IPS DF 4.7 (cell line): ENCODE data around the gene PCBD1.

Experiments used
- DNase-seq: peaks from one replicate; pipeline ENCODE4 v3.0.0-alpha.2; 2013; ENCODE audit warnings: low spot score; ENCODE audit errors: extremely low read depth

PCBD1 gene

DNA sequence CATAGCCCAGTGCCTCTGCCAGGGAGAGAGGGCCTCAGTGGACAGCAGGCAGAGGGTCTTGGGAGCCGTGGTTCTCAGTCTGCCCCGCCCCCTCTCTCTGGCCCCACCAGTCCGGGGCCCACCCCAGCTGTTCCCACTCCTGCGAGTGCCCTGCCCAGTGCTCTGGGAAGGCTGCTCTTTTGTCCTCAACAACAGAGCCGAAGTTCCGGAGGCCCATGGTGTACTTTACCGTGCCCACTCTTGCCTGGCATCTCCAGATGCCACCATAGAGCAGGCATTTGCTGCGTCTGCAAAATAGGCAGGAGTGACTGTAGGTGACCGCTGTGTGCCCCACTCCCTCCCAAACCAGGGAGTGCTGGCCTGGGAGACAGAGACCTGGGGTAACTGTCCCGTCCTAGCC is 29.3 kb upstream of the PCBD1 start:
- DNase-seq, result no peak

DNA sequence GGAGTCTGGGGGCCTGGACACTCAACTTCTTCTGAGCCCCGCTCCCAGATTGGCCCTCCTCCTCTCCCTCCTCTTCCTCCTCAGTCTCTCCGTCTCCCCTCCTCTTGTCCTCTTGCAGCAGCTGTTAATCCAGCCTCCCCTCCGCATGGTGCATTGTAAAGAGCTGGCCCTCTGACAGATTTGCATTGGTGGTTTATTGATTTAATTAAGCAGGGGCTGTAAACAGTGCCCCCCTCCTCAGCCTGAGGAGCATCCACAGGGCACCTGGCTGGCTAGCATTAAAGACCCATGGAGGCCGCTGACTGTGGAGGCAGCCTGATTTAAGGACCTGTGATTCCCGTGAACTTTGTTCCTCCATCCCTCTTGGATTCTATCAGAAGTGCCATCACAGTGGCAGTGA is 28.9 kb upstream of the PCBD1 start:
- no peak for DNase-seq

DNA sequence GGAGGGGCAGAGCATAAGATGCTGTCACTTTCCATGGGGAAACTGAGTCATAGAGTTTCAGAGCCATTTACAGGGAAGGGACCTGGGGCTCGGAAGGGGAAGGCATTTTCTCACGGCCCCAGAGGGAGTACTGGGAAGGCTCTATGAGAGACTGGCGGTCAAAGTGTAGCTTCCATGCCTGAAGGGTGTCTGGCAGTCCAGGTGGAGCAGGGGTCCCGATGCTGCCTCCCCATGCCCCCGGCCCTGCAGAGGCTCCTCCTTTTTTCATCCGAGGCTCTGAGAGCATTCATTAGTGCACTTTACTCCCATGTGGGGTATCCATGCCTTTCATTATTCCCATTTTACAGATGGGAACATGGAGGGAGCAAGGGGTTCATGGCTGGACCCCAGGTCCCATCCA is 27.9 kb upstream of the PCBD1 start:
- DNase-seq, result no peak

DNA sequence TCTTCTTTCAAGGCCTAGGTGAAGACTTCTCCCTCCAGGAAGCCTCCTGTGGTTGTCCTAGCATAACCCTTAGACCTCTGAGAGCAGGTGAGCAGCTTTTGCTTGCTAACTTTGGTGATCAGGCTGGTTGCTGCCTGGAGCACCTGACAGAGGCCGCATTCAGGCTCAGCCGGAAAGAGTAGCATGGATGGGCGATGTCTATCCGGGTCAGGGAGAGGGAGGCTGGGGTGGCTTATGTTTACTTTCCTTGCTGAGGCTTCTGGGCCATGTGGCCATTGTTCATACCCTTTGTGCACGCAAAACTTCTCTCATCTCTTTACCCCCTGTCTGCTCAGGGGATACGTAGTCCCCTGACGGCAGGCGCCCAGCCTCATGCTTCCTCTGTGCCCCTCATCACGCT is 27.4 kb upstream of the PCBD1 start:
- DNase-seq, result no peak

DNA sequence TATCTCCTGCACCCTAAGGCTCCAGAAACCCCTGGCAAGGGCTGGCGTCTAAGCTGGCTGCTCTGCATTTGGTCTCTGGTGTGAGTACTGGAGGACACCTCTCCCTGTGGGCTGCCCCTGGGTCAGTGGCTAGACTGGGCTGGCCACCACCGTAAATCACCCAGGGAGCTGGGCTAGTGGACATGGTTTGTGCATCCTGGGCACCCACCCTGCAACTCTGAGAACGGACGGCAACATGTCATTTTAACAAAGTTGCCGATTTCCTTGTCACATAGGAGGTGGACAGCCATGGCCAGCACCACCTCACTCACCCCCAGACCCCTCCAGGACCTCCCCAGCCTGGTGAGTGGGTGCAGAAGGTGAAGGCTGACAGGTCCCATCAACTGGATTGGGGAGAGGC is 26.8 kb upstream of the PCBD1 start:
- no peak for DNase-seq

DNA sequence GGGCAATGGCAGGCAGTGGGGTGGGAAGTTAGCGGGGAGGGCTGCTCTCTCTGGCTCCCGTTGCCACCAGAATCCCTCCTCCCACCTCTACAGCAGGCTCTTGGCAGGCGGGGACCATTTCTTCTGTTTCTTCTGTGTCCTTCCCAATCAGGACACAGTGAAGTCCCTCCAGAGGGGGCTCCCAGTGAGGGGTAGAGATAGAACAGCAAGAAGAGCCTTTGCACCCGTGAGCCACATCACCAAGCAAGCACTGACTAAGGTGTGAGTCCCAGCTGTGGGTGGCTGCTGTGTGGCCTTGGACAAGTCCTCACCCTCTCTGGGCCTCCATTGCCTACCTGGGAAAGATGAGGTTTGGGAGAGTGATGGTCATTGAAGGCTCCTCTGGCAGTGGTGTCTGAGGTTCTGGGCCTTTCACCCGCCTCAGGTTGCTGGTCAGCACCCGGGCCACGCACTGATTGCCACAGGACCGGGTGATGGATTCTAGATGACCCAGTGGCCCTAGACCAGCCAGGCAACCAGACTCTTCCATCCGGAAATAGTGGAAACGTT is 26.0 kb upstream of the PCBD1 start:
- no peak for DNase-seq

DNA sequence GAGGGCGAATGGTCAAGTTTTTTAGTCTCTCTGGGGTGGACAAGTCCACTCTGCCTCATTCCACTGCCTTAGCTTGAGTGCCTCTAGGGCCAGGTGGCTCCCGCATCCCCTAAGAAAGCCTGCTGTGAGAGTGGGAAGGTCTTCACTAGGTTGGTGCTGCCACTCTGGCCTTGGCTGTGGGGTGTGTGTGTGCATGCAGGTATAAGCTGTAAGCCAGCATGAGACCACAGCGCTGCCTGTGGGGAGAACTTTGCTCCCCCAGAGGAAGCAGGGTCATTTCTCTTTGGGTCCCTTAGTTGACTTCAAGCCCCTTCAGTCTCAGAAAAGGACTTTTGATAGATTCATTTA is 25.5 kb upstream of the PCBD1 start:
- no peak for DNase-seq

DNA sequence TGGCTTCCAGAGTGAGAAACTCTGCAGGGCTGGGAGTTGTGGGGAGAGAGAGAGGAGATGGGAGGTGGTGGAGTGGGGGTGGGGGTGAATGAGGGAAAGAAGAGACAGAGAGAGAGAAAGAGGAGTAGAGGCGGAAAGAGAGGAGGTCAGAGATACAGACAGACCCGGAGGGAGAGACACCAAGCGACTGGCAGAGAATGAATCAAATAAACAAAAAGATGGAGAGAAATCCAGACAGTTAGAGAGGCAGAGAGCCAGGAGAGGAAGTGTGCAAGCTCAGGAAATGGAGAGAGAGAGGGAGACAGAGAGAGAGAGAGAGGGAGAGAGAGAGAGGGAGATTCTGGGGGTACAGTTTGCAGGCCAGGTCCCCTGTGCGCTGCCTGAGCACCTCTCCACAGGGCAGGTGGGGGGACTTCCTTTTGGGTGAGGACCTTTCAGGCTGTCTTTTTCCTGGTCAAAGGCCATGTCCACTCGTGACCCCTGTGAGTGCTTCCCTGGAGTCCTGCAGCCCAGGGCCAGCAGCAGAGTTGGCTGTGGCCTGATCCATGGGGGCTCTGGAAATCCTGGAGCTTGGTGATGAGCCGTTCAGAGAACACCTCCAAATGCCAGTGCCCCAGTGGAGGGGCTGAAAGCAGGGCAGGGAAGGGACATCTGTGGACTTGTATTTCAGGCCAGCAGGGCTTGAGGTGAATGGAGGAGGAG is 25.0 kb upstream of the PCBD1 start:
- DNase-seq, result no peak

DNA sequence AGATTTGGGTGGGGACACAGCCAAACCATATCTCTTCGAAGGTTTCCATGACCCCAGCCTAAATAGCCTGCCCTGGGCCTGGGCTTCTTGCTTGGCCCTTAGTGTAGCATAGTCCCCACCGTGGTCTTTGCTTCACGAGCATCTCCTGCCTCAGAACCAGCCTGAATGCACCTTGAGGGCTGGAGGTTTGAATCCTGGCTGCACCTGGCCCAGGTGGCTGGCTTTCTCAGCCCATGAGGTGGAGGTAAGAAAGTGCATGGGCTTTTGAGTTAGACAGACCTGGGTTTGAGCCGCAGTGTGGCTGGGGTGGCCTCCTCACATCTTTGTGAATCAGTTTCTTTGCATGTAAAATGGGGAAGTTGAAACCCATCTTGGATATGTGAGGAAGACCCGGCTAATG is 24.2 kb upstream of the PCBD1 start:
- DNase-seq, result no peak

DNA sequence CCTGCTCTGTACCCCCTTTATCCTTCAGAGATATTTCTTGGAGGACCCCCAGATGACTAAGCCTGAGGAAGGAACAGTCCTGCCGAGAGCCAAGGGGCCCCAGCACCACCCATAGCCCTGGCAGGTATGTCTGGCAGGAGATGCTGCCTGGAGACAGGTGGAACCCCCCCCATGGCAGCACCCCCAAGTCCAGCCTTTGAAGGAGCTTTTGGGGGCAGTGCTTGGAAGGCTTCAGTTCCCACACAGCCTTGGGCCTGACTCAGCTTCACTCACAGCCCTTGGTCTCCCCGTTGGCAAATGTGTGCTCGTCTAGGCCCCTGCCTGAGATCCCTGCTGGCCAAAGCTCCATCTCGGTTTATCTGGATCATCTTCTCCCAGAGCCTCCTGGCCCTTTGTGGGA is 23.0 kb upstream of the PCBD1 start:
- DNase-seq, result no peak

DNA sequence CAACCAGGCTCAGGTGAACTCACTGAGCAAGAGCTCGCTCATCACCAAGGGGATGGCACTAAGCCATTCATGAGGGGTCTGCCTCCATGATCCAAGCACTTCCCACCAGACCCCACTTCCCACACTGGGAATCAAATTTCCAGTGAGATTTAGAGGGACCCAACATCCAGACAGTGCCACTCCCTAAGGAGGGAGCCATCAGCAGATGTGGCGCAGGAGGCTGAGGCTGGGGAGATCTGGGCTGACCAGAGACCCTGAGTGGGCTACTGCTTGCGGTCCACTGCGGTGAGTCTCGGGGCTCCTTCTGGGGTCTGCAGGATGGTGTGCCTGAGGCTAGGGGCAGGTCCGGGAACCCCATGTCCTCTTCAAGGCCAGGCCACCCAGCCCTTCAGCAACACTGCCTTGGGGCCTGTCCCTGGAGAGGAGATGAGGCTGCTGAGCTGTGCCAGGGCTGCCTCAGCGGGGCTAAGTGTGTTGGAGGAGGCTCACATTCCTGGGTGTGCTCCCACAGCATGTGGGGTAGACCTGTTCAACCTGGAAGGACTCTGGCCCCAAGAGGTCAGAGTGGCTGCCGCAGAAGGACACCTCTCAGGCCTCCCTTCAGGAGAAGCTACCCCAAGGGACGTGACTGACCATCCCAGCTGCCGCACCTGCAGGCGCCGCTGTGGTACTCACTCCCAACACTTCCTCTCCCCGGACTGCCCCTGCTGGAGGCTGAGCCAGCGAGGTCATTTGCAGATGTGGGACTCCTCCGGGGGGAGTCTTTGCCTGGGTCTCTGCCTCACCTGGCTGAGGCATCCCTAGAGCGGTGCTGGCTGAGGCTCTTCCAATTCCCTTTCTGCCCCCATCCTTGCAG is 22.3 kb upstream of the PCBD1 start:
- DNase-seq, result no peak

DNA sequence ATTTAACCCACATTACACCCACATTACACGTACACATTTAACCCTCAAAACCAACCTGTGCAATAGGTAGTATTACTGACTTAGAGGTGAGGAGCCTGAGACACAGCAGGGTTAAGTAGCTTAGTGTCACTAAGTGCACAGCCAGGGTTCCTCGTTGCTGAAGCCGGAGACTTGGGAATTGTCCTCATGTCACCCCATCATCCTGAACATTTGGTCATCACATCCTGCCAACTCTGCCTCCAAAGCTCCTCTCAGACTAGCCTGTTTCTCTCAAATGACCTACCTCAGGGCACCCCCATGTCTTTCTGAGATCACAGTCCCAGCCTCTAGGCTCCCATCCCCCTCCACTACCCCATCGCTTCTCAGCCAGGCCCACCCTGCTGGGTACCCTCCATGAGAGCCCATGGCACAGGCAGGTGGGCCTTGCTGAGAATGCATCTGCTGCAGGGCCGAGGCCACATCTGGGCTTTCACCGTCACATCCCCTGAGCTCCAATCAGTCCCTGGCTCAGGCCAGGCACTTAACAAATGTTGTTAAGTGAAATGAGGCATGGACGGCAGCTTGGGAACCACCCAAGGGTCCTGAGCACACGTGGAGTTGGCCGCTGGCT is 21.1 kb upstream of the PCBD1 start:
- no peak for DNase-seq

DNA sequence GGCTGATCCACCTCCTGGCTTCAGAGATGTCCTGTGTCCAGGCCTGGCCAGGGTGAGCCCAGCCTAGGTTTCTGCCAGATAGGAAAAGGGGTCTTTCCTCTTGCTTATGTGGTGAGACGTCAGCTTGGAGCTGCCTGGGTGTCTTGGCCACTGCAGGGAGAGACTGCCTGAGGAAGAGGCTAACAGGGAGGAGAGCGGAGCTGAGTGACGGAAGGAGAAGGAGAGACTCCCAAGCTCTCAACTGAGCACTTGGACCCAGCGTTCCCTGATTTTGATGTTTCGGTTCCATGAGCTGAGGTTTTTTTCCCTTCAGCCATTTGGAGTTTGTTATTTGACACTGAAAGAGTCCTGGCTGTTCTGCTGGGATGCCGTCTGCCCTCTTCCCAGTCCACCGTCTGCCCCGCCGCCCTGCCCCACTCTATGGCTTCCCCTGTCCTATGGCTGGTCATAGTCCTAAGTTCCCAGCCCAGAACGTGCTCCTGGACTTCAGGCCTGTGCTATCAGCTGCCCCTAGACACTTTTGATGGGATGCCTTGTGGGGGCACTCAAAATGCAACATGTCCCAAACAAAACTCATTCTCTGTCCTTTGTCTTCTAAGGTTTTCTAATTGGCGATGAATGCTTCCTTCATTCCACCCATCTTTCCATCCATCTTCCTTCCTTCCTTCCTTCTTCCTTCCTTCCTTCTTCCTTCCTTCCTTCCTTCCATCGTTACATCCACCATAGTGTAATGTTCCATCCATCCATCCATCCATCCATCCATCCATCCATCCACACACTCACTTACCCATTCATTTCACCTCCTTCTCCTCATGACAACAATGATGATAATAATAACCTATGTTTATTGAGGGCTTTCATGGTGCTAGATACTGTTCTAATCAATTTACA is 20.3 kb upstream of the PCBD1 start:
- no peak for DNase-seq

DNA sequence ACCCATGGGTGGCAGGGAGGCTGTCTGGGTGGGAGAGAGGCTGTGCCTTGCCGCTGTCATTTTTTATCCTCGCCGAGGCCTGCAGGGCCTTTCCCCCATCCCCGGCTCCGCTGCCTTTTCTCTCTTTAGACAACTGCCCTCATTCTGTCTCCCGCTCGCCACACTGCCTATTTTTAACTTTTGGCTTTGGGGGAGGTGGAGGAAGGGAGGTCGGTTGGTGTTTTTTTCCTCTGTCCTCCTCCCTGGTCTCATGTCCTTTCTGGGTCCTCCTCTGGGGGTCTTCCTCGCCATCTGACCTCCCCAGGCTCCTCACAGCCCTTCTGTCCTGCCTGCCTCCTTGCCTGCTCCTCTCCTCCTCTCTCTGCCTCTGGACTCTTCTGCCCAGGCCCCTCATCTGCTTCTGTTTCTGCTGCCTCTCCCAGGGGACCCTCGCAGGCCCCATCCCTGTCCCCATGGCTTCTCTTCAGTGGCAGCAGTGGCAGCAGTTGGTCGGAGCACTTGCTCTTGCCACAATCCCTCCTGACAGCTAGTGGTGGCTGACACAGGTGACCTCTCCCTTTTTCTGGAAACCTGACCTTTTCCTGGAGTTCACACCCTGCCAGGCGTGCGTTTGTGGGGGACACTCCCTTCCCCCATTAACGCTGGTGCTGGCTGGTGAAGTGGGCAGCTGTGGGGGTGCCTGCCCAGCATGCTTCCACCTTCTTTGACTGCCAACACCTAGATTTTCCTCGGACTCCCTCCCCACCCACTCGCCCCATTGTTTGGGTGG is 19.5 kb upstream of the PCBD1 start:
- DNase-seq, result no peak

DNA sequence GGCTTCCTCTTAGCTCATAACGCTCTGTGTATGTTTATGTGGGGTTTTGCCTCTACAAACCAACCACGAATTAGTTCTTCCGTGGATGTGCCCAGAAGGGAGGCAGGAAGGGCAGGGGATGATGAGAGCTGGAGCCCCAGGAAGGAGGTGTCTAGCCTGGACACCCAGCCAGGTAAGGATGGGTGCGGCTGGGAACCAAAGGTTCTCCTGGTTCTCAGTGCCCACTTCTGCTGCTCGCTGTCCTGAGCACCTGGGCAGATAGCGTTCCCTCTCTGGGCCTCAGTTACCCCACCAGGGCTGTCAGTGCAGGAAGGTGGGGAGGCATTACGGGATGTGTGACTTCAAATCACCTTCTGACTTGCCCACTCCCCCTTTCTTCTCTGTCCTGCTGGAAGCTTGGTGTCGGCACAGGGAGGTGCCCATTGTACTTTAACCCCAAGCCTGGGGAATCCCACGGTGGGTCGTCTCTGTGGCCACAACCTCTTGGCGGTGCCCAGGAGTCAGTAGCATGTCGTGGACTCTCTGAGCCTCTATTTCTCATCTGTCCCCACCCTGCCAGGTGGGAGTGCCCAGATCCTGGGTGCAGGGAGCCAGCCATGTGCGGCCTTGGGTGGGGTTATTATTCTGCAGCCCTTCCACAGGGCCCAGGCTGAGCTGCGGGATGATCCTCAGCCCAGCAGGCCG is 18.7 kb upstream of the PCBD1 start:
- DNase-seq, result no peak

DNA sequence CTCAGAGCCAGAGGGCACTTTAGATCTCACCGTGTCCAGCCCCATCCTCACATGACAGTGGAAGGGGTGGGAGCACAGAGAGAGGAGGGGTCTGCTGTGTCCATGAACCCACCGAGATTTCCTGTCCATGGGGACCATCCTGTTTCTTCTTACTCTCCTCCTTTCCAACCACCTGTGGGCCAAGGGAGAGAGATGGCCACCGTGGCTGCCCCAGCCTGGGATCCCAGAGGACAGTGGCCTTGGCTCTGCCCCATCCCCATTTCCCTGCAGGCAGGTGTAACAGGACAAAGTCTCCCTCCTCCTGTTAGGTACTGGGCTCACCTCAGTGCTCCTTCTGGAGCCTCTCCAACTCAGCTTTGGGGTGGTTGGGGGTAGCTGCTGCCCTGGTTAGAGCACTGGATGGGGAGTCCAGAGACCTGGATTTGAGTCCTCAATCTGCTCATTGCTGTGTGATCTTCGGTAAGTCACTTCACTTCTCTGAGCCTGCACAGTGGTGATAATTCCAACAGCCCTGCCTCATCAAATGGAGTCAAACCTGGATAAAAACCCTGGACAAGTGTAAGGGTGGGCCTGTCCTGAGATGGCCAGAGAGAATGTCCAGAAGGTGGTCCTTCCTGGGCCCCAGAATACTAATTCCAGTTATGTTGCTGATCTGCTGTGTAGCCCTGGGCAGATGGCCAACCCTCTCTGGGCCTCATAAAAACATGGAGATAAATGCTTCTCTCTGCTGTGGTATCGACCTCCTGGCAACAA is 17.8 kb upstream of the PCBD1 start:
- no peak for DNase-seq

DNA sequence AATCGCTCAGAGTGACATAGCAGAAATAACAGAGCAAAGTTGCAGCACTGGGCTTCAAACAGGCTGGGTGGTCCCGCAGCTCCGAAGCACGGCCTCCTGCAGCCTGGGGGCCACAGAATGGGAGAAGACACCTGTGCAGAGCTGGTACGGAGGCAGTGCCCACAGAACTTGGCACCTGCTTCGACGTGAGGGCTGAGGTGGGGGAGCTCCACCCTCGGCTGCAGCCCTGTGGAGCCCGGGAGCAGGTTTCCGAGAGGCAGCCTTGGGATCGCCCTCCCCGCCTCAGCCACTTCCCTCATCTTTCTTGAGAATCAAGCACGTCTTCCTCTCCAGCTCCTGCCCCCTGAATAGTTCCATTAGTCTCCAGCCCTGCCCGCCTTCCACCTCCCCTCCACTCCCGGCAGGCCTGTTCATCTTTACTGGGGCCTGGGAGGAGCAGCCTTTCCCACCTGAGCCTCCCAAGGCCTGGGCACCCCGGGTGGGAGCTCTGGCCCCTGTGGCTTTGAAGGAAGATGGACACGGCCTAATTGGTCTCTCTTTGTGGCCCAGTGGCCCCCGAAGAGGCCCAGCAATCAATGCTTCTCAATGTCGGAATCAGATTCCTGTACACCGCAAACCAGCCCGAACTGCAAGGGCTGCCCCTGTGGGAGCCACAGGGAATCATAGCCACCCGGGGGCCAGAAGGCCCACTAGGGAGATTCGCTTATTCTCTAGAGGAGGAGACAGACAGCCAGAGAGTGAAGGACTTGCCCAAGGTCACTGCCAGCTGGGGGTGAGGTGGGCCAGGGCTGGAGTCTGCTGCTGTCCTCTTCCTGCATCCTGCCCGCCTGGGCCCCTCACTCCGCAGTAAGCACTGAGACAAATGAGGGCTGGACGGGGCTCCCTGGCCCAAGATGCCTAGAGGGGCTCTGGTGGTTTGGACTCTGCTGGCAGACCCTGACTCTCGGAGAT is 17.0 kb upstream of the PCBD1 start:
- DNase-seq, result no peak

DNA sequence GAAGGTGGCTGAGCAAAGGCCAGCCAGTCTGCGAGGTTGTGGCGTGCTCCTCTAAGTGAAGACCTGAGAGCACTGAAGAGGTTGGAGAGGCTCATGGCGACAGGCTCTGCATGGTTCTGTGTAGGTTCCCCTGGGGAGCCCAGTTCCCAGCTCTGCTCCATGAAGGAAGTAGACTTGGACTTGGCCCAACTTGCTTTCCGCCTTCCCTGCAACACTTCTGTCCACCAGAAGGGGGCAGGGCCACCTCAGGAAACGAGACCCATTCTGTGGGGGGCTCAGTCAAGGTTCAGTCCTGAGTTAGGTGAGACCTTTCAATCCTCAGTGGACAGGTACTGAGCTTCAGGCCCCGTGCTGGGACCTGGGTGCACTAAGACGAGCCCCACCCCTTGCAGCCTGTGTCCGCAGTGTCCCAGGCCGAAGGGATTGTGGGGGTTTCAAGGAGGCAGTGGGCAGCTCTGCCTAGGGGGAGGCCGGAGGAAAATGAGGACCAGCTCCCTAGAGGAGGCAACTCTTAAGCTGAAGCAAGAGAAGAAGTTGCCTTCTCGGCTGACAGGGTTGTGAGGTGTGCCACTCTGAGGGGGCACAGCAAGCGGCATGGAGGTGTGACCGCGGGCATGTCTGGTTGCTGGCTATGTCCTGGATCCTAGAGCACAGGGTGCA is 15.0 kb upstream of the PCBD1 start:
- DNase-seq, result no peak
